ENCODE data around the gene POLR1A. TPM values are rescaled to one million over a fixed set of nuclear protein-coding genes. Genes with fewer than 3 reads are reported as not detected.

The POLR1A gene
- polyA plus RNA-seq, 5 donors, result 13.9 to 24.8 (median 18.1) TPM

DNA sequence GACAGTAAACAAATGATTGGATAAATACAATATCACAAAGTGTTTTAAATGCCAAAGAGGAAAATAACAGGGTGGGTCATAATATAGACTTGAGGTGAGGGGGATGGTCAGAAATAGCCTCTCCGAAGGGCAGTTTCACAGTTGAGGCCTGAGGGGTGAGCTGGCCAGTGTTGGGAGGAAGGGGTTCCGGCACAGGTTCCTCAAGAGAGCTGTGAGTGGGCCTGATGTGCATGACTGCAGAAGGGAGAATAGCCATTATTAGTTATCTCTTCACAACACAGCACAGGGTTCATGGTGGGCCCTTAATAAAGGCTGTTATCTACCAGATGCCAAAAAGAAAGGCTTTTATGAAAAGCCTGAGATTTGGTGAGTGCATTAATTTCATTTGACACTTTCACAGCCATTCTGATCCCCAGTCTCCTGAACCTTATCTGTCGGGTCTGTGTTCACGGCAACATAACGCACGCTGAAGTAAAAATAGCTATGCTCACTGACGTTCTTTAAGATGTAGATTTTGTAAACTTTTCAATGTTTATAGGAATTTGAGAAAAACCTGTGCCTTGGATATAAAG, 39.6 kb downstream of the POLR1A start:
- DNase-seq, result no peak

DNA sequence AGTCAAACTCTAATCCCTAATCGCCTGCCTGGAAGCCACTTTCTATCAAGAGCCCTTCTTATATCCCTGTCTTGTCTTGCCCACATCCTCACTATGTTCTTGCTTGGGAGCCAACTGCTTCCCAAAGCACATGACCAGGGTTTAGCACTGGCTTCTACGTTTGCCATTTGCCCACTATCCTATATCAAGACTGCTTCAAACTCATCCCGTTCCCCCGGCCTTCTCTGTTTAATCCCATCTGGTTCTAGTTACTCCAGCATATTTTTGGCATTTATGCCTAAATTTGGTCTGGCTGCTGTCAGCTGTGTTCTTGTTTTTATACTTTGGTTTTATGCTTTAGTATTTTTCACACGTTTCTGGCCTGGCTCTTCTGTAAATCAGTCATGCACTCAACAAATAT, 40.2 kb downstream of the POLR1A start:
- no peak for DNase-seq

DNA sequence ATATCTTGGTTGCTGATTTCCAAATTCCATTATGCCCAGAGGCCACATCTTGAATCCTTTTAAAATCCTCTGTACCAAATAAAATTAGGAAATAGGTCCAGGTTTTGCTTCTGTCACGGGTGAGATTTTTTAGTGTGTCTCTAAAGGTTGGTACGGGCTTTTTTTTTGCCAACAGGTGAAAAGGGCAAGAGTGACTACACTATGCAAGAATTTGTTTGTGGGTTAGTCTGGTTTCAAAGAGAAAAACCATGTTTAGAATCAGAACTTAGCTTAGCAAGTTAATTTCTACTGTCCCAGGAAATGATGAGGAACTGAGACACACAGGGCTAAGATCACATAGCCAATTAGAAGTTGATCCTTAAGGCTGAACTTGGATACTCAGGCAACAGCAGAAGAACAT, 41.7 kb downstream of the POLR1A start:
- DNase-seq, result no peak

GRCh38 chr2:86062043-86062442, 43.6 kb downstream of the POLR1A start:
- no peak for DNase-seq

DNA sequence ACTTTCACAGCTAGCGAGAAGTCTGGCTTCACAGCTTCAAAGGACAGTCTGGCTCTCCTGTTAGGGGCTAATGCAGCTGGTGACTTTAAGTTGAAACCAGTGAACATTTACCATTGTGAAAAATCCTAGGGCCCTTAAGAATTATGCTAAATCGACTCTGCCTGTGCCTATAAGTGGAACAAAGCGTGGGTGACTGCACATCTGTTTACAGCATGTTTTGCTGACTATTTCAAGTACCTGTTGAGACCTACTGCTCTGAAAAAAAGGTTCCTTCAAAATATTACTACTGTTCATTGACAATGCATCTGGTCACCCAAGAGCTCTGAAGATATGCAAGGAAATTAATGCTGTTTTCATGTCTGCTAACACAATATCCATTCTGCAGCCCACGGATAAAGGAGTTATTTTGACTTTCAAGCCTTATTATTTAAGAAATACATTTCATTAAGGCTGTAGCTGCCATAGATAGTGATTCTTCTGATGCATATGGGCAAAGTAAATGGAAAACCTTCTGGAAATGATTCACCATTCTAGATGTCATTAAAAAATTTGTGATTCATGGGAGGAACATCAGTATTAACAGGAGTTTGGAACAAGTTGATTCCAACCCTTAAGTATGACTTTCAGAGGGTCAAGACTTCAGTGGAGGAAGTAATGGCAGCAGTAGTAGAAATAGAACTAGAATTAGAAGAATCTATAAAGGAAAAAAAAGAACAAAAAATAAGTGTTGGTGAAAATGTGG, 48.9 kb downstream of the POLR1A start:
- no peak for DNase-seq

GRCh38 chr2:86055314-86055713, 50.4 kb downstream of the POLR1A start:
- no peak for DNase-seq

DNA sequence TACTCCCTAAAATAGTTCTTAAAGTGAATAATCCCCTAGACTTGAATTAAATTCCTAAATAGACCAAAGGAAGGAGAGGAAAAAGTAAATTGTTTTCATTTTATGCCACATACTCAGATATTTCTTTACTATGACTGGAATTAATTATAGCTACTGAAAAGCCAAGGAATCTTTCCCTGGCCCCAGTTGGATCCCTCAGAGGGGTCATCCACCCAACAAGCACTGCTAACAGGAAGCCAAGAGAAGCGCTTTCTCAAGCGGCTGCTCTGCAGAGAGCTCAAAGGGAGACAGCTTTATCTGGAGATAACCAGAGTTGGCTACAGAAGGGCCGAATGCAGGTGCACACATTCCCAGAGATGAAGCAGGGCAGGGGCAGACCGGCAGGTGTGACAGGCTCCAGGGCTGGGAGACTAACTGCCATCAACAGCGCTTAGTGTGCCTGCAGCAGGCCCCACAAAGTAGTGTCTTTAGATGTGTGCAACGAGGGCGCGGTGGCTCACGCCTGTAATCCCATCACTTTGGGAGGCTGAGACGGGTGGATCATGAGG, 51.1 kb downstream of the POLR1A start:
- no peak for DNase-seq

DNA sequence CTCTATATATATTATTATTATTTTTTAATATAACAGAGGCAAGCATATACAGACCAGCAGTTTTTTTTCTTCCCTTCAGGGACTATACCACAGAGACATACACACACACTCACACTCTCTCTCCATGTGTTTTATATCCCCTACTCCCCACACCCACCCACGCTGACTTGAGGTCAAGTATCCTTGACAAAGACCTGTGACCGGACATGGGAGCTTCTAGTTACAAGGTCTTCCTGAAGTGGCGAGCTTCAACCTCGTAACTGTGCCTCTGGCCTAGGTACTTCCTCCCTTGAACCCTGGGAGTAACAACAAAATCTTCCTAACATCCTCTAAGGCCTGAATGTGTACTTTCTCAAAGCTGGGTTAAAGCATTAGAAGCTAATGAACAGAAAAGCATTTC, 52.5 kb downstream of the POLR1A start:
- DNase-seq, result no peak

GRCh38 chr2:86052676-86053075, 53.0 kb downstream of the POLR1A start:
- DNase-seq, result no peak

DNA sequence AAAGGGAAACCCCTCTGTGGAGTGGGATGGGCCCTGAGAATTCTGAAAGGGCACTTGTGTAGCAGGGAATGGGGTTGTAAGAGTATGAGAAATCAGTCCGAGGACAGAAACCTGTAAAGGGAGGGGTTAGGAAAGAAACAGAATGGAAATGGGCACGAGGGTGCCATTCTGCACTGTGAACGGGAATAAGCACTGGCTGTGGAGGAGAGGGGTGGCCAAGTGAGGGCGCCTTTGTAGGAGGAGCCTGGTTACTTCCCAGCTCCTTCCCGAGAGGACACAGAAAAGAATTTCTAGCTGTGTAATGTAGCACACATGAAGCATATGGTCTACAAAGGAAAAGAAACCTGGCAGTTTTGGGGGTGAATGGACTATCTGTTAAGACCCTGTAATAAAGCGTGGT, 53.4 kb downstream of the POLR1A start:
- DNase-seq, result no peak

DNA sequence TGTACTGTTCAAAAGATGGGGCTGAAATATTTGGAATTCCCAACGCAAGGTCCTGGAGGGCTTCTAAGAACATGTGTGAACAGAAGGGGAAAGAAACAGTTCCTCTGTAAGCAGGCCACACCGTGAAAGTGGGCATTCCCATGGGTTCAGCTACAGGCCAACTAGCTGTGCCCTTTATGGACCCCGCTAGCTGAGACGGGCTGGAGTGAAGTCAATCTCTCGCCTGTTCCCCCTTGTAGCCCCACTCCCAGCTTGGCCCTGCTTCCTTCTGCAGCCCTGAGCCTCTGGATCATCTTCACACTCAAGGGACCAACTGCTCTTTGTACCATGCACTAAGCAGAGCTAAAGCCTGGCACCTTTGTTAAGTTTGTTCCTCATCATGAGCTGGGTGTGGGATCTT, 55.4 kb downstream of the POLR1A start:
- no peak for DNase-seq

DNA sequence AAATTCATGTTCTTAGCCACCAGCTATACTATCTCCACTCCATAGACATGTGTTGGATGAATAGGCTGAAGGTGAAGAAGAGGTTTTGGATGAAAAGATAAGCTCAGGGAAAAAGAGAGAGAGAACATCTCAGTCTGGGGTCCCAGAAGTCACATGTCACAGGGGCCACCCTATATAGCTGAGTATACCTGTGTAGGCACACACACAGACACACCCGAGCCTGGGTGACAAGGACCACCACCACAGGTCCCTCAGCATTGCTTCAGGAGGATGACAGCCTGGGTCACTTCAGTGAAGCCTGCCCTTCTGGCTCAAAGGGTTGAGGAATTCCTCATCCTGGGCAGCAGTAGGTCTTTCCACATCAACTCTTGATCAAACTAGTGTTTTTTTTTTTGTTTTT, 56.2 kb downstream of the POLR1A start:
- DNase-seq, result no peak

DNA sequence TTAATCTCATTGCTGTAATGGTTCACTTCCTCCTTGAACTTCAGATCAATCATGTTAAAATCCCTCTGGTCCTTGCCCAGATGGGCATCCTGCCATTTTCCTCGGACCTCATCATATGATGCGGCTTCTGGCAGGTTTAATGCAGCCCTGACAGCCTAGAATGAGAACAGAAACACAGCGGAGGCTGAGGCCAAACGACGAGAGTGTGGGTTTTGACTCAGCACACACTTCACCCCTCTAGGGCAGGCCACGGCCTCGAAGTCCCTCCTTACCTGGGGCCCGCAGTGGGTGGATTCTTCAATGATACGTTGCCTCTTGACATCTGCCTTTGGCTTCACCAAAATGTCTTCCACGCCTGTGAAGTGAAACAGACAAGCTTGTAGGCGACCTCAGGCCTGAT, 56.8 kb downstream of the POLR1A start:
- DNase-seq, result no peak

GRCh38 chr2:86048383-86048701, 57.3 kb downstream of the POLR1A start:
- no peak for DNase-seq

GRCh38 chr2:86047575-86048382, 57.9 kb downstream of the POLR1A start:
- DNase-seq, result no peak

DNA sequence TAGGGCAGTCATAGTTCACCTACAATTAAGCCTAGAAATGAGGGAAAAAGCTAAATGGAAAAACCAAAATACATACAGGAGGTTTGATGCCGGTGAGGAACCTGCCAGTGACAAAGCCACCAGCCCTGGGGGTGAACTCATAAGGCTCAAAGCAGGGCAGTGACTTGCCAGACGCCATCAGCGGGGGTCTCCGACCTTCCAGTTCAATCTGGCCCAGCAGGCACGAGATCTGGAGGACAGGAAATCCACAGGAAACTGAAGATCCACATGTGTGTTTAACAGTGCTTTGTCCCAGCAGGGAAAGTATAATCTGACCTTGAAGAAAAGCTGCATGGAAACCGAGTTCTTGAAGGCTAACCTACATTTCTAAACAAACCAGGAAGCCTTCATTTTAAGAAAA, 60.1 kb downstream of the POLR1A start:
- DNase-seq, result no peak

DNA sequence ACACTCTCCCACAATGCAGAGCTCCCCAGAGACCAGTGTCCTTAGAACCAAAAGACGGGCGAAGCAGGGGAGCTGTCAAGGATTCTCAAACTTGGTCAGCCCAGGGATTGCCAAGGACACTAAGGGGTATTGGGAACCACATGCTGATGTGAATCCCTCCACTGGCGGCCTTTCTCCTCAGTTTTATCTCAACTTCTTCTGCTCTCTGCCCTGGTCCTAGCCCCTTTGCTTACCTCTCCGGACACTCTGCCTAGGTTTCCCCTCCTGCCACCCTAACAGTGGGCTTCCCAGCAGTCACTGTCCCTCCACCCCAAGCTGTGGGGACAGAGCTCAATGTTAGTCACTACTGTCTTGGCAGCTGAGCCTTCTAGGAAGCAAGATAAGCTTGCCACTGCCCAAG, 61.1 kb downstream of the POLR1A start:
- DNase-seq, result no peak

- DNase-seq, result no peak
Observed at GRCh38 chr2:86044045-86044444, 61.6 kb downstream of the POLR1A start.

- DNase-seq, result no peak
Observed at GRCh38 chr2:86042256-86043168, 63.2 kb downstream of the POLR1A start.

DNA sequence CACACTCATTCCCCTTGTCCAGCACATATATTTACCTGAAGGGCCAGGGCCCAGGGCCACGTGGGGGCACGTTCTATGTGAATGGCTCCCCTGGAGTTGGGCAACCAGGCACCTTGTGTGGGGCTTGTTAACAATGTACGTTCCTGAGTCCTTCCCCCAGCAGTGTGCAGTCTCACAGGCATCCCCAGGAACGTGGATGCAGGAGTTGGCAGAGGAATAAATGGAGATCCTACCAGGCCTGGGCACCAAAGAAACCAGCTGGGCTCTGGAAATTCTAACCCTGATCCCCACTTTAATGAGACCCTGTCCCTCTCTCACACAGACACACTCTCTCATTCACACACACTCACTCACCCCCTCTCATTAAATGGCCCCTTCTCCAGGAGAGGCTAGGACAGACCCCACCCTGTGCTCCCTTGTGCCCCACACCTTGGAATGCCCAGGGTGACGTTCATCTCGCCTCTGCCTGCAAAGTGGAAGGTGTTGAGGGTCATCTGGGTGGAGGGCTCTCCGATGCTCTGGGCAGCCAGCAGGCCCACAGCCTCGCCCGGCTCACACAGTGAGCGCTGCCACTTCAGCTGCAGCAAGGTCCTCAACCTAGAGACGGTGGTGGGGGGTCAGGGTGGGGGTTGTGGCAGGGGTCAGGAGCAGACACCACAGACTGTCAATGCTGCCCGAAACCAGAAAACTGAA, 65.6 kb downstream of the POLR1A start:
- DNase-seq, result no peak

All from right lung (tissue), 5 donors.